Vagina (tissue), 2 donors: ENCODE results near the gene MTUS2.

ENCODE experiments used
- CTCF ChIP-seq, 3 experiments: fragments of 450-650 bp in 2 of 3; fragments of 200-600 bp in 1 of 3; sonication (generic) in 1 of 3; IDR thresholded peaks; one replicate each; pipeline ENCODE4 v1.5.1; 2017 to 2019; ENCODE audit warnings: antibody characterized with exemption in 3 of 3, mild to moderate bottlenecking in 2 of 3, moderate library complexity in 2 of 3
- POLR2A ChIP-seq, 2 donors: fragments of 450-650 bp; IDR thresholded peaks; one replicate each; pipeline ENCODE4 v1.6.1; 2017; ENCODE audit warnings: antibody characterized with exemption in 2 of 2, mild to moderate bottlenecking in 2 of 2, moderate library complexity in 2 of 2
- POLR2AphosphoS5 ChIP-seq, 2 donors: sonication (generic); formaldehyde crosslinking; IDR thresholded peaks; one replicate each; pipeline ENCODE4 v1.9.0; 2017; ENCODE audit warnings: antibody characterized with exemption in 2 of 2, mild to moderate bottlenecking in 2 of 2, low read depth in 1 of 2; ENCODE audit not compliant: insufficient read depth in 1 of 2

DNA sequence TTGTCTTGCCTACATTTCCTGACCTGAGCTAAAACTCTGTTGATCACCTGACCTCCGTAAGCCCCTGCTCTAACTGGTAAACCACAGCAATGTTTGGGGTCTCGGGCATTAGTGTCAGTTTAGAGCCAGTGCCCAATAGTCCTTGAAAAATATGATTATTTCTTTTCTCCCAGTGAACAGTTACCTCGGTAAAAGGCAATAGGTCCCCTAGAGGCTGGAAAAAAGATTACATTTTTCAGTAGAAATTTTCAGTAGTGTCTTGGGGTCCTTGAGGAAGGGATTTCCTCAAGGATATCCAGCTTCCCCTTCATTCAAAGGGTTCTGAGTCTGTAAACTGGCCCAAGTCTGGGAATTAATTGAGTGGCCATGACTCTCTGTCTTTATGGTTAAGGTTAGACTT is 597.9 kb downstream of the MTUS2 start:
- TF ChIP-seq POLR2A (IDR thresholded peaks at IDR 0.05) (no peak), CTCF (IDR thresholded peaks at IDR 0.05) (no peak), POLR2AphosphoS5 (IDR thresholded peaks at IDR 0.05; ENCODE audit: insufficient read depth in 1 of 2, low read depth in 1 of 2) (no peak)
